GM21529 (cell line): ENCODE results near the gene DDX39A.
"Not testable (repeated sequence)": the region's sequence is repeated elsewhere in the genome, so short reads cannot be mapped to it uniquely, and the experiment has no call there.

Experiments
- ATAC-seq: cut with Tn5 transposase; IDR thresholded peaks from one replicate; pipeline ENCODE4 v1.9.1; 2021; ENCODE audit not compliant: unreplicated experiment

The DDX39A gene

GRCh38 chr19:14391156-14391821, 27.9 kb downstream of the DDX39A start:
- no peak for ATAC-seq

DNA sequence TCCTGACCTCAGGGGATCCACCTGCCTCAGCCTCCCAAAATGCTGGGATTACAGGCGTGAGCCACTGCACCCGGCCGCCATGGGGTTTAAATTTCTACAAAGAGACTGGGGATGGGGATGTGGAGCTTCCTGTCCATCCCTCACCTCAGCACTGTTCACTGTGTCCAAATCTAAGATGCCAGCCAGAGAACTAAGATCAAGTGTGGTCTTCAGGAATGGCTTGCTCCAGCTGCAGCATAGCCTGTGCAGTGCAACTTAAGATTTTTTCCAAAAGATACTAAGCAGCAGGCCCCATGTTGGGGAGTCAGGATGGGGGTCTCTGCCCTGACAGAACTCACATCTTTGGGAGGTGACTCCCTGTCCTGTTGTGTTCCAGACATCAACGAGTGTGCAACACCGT, 28.6 kb downstream of the DDX39A start:
- ATAC-seq, result no peak

- ATAC-seq, result no peak
Observed at GRCh38 chr19:14385492-14385891, 33.6 kb downstream of the DDX39A start.

DNA sequence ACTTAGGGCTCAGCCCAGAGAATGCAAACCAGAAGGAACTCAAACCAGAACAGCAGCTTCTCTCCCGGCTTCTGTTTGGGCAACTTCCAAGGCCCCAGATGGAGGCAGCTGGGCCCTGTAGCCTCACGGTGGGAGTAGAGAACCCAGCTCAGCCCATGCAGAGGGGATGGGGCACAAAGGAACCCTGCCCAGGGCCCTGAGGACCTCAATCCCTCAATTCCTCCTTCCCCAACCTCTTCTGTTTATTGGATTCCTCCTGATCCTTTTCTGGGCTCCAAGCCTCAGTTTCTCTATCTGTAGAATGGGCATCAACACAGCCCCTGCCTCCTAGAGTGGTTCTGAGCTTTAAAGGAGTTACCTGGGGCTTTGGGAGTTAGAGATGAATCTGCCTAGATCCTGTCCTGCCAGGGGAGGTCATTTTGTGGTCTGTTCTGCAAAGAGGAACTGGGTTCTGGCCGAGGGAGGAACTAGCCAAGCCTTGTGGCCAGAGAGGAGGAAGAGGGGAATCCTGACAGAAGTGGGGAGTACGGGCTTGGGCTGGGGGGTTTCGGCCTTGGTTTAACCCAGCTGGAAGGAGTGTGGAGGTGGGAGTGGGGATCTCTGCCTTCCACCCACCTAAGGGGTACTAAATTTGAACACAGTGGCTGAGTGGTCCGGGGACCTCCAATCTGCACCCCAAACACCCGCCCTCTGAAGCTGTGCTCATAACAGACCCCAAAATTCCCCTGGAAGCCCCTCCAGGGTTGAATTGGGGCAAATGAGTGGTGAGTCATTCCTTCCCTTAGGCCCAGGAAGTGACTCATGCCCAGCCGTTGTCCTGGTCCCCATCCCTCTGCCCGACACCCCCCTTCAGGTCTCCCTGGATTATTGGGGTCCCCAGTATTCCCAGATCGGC, 35.2 kb downstream of the DDX39A start:
- ATAC-seq, result no peak

DNA sequence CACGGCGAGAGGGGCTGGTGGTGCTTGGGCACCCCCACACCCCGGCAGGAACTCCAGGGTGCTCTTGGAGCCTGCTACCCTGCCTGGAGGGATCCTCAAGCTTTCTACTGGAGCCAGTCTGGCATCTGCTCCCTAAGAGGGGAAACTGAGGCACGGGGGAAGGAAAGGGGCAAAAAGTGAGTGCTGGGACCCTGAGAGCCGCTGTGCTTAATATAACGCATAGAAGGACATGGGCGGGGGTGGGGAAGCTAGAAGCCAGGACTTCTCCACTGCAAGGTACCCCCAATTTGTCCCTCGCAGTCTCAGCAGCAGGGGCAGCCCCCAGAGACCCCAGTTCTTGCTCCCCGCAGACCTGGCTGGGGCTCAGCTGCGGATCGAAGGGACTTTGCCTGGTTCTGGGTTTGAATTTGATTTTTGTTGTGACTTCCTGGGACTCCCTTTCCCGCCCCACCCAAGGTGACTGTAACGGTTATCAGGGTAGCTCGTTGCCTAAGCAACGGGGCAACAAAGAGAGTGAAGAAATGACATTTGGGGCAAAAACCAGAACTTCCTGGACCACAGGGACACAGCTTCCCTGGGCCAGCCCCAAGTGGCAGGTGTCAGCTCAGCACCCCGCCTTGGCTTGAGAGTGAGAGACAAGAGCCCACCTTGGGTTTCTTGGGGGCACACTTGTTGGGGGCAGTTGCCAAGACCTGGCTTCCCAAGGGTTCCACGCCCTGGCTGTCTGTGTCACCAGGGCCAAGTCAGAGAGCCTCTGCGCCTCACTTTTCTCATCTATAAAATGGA, 37.3 kb downstream of the DDX39A start:
- ATAC-seq, result no peak

GRCh38 chr19:14379294-14380065, 39.7 kb downstream of the DDX39A start:
- ATAC-seq, result no peak

GRCh38 chr19:14378890-14379289, 40.3 kb downstream of the DDX39A start:
- no peak for ATAC-seq

DNA sequence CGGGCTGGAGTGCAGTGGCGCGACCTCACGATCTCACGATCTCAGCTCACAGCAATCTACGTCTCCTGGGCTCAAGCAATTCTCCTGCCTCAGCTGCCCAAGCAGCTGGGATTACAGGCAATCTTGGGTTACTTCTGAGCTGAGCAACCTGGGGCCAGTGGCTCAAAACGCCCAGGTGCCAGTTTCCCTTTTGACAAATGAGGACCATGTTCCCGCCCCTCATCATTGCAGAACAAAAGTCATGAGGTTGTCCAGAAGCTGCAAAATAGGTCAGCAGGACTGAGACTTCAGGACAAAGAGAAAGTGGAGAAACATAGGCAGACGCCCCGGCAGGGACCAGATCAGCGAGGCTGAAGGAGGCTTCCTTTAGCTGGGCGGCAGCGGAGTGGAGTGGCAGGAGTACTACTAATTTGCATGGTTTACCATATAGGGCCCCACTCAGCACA, 41.2 kb downstream of the DDX39A start:
- no peak for ATAC-seq

GRCh38 chr19:14375582-14376291, 43.4 kb downstream of the DDX39A start:
- no peak for ATAC-seq

DNA sequence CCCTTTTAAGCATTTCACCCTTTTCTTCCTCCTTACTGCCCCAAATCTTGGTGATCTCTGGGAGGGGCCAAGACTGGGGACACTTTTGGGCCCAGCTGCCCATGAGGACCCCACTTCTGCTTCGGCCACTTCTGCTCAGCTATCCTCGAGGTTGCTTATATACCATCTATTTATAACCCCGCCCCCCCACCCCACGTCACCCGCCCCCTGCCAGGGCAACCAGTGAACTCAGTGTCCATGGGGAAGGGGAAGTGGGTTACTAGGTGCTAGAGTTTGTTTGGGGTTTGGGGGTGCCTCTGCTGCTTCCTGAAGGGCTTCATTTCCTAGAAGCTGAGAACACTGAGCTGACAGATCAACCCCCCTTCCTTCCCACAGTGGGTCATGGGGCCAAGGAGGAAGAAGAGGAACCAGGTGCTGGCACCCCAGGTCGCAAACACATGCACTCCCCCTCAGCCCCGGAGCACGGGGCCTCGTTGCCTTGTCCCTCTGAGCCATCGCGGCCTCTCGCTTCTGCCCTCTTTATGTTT, 44.0 kb downstream of the DDX39A start:
- ATAC-seq, result no peak

GRCh38 chr19:14374313-14374712, 44.8 kb downstream of the DDX39A start:
- ATAC-seq, result not testable (repeated sequence)

- not testable (repeated sequence) for ATAC-seq
Observed at GRCh38 chr19:14372384-14373077, 46.6 kb downstream of the DDX39A start.

- no peak for ATAC-seq
Observed at GRCh38 chr19:14371301-14371821, 47.8 kb downstream of the DDX39A start.

DNA sequence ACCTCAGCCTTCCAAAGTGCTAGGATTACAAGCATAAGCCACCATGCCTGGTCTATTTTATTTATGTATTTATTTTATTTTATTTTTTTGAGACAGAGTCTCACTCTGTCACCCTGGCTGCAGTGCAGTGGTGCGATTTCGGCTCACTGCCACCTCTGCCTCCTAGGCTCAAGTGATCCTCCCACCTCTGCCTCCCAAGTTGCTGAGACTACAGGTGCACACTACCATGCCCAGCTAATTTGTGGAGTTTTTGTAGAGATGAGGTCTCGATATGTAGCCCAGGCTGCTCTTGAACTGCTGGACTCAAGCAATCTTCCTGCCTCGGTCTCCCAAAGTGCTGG, 48.2 kb downstream of the DDX39A start:
- ATAC-seq, result no peak

- no peak for ATAC-seq
Observed at GRCh38 chr19:14370169-14370939, 48.8 kb downstream of the DDX39A start.

DNA sequence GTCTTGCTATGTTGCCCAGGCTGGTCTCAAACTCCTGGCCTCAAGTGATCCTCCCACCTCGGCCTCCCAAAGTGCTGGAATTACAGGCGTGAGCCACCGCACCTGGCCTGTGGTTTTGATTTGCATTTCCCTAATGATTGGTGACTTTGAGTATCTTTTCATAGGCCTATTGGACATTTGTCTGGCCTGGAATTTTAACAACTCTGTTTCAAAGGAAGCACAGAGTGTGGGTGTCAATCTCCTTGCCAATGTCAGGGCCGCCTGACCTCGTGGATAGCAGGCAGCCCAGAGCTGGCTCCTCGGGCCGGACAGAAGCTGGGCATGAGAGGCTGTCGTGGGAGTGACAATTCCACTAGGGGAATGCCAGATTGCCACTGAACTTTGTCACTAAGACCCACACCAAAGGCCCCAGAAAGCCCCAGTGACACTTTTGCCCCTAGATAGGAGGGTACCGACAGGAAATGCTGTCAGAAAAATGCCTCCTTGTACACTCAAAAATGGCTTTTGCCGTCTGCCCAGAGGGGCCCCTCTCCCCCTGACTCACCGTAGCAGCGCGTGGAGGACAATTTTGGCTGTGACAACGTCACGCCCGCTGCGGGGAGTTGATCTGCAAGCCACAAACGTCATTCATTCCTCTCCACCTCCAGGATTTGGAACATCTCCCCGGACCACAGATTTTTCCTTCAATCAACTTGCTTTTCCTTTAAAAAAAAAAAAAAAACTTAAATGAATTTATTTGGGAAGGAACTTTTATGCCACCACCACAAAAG, 49.6 kb downstream of the DDX39A start:
- ATAC-seq, result no peak

DNA sequence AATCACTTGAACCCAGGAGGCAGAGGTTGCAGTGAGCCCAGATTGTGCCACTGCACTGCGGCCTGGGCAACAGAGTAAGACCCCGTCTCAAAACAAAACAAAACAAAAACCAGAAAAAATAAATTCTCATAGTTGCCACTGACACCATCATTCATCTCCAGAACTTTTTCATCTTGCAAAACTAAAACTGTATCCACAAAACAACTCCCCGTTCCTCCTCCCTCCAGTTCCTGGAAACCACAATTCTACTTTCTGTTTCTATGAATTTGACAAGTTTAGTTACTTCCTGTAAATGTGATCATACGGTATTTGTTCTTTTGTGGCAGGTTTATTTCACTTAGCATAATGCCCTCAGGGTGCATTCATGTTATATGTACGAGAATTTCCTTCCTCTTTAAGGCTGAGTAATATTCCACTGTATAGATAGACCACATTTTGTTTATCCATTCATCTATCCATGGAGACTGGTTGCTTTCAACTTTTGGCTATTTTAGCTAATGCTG, 51.1 kb downstream of the DDX39A start:
- ATAC-seq, result no peak
